DND-41 (cell line): Measurements from ENCODE around the gene SMARCD1.

ENCODE experiments used
- ATAC-seq: fragments of 200-7000 bp; cut with Tn5 transposase; 3 replicates; pipeline ENCODE4 v1.9.1; 2021; ENCODE audit warnings: low read depth; ENCODE audit not compliant: insufficient read depth
- DNase-seq: peaks from one replicate; pipeline ENCODE4 v3.0.0-alpha.2; 2020
- H2AFZ ChIP-seq: 2 replicates; pipeline ENCODE4 v1.6.0; 2012; ENCODE audit warnings: low read depth, low read length
- H3K27ac ChIP-seq: 2 replicates; pipeline ENCODE4 v1.5.1; 2012; ENCODE audit warnings: low read length, inconsistent platforms
- H3K27me3 ChIP-seq: fragments of 200-600 bp; sonication (generic); 2 replicates; pipeline ENCODE4 v1.6.0; 2012; ENCODE audit warnings: low read length, mild to moderate bottlenecking, inconsistent platforms; ENCODE audit not compliant: insufficient read depth, poor library complexity
- H3K36me3 ChIP-seq: 2 replicates; pipeline ENCODE4 v1.5.1; 2012; ENCODE audit warnings: low read length, inconsistent platforms; ENCODE audit not compliant: insufficient read depth
- H3K4me1 ChIP-seq: 2 replicates; pipeline ENCODE4 v1.5.1; 2012; ENCODE audit warnings: mild to moderate bottlenecking, low read length; ENCODE audit not compliant: insufficient read depth
- H3K4me2 ChIP-seq: 2 replicates; pipeline ENCODE4 v1.6.0; 2012; ENCODE audit warnings: mild to moderate bottlenecking, moderate library complexity, low read length, inconsistent platforms; ENCODE audit not compliant: insufficient read depth
- H3K4me3 ChIP-seq, 2 experiments: fragments of 200-600 bp in 1 of 2; shearing (Covaris generic) in 1 of 2; 2 replicates each; pipeline ENCODE4 v1.5.1; 2012 to 2016; ENCODE audit warnings: inconsistent platforms in 2 of 2, low read length in 2 of 2, mild to moderate bottlenecking in 2 of 2, low read depth in 1 of 2, moderate library complexity in 1 of 2
- H3K79me2 ChIP-seq: 2 replicates; pipeline ENCODE4 v1.6.0; 2012; ENCODE audit warnings: low read length, inconsistent platforms; ENCODE audit not compliant: insufficient read depth
- H3K9ac ChIP-seq: 2 replicates; pipeline ENCODE4 v1.6.0; 2012; ENCODE audit warnings: low read depth, mild to moderate bottlenecking, inconsistent platforms, low read length, moderate library complexity
- H3K9me3 ChIP-seq: 2 replicates; pipeline ENCODE4 v1.5.1; 2012; ENCODE audit warnings: low read length, moderate library complexity, mild to moderate bottlenecking, inconsistent platforms; ENCODE audit not compliant: insufficient read depth, severe bottlenecking
- H4K20me1 ChIP-seq: 2 replicates; pipeline ENCODE4 v1.6.0; 2012; ENCODE audit warnings: low read length; ENCODE audit not compliant: insufficient read depth
- EZH2 ChIP-seq: IDR thresholded peaks from 3 replicates; pipeline ENCODE4 v1.6.1; 2012; ENCODE audit warnings: borderline replicate concordance, low read depth, mild to moderate bottlenecking, moderate library complexity, low read length, inconsistent platforms; ENCODE audit not compliant: severe bottlenecking
- TF ChIP-seq, protein P1 (sequence below): IDR thresholded peaks from 2 replicates; pipeline ENCODE4 v1.5.1; 2012; ENCODE audit warnings: borderline replicate concordance, low read length, moderate library complexity, mild to moderate bottlenecking; ENCODE audit not compliant: poor library complexity, severe bottlenecking; ENCODE audit errors: extremely low read depth

Gene SMARCD1

DNA sequence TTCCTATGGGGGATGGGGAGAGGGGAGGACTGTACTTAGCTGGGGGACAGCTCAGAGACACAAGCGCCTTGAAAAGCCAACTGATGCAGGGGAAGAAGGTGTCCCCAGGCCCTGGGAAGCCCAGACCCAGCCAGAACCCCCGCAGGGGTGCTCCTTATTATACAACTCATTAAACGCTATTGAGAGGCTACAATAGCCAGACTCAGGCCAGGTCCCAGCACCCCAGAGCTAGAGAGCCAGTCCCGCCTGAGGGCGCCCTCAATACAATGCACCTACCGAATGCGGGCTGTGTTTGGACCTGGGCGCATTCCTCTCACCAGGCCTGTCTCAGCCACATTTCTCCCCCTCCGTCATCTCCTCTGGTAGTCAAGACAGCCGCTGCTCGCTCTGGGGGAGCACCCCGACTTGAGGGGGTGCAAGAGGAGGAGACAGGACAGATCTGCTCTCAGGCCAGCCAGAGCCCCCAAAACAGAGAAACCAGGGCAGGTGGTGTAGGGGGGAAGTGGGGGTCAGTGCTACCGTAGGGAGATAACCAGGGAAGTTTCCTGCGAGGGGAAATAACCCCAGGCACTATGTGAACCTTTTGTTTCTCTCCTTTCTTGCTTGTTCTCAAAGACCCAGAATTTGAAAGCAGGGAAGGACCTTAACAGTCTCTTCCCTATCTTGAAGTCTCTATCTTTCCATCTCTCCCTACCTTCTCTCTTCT, 33.9 kb upstream of the SMARCD1 start:
- H3K4me2 ChIP-seq = no peak overlapping the region
- no peaks in the 10 kb centered on the region for H3K9me3 ChIP-seq
- H3K9ac ChIP-seq = no peak overlapping the region
- H3K79me2 ChIP-seq = no peaks in the 10 kb centered on the region
- no peak for ATAC-seq
- 0 out of 2 replicates have a peak, but pooled peaks cover under 1% of the 10 kb centered on the region for H4K20me1 ChIP-seq
- TF ChIP-seq, protein P1, sequence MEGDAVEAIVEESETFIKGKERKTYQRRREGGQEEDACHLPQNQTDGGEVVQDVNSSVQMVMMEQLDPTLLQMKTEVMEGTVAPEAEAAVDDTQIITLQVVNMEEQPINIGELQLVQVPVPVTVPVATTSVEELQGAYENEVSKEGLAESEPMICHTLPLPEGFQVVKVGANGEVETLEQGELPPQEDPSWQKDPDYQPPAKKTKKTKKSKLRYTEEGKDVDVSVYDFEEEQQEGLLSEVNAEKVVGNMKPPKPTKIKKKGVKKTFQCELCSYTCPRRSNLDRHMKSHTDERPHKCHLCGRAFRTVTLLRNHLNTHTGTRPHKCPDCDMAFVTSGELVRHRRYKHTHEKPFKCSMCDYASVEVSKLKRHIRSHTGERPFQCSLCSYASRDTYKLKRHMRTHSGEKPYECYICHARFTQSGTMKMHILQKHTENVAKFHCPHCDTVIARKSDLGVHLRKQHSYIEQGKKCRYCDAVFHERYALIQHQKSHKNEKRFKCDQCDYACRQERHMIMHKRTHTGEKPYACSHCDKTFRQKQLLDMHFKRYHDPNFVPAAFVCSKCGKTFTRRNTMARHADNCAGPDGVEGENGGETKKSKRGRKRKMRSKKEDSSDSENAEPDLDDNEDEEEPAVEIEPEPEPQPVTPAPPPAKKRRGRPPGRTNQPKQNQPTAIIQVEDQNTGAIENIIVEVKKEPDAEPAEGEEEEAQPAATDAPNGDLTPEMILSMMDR = no peak
- TF ChIP-seq EZH2 = no peak
- no peak overlapping the region for H3K27ac ChIP-seq
- no peak for DNase-seq
- H2AFZ ChIP-seq = no peak overlapping the region
- H3K4me1 ChIP-seq = peaks cover 7% of the 10 kb centered on the region
- no peak overlapping the region for H3K4me3 ChIP-seq
- no peaks in the 10 kb centered on the region for H3K36me3 ChIP-seq
- peaks cover 22% of the 10 kb centered on the region for H3K27me3 ChIP-seq

DNA sequence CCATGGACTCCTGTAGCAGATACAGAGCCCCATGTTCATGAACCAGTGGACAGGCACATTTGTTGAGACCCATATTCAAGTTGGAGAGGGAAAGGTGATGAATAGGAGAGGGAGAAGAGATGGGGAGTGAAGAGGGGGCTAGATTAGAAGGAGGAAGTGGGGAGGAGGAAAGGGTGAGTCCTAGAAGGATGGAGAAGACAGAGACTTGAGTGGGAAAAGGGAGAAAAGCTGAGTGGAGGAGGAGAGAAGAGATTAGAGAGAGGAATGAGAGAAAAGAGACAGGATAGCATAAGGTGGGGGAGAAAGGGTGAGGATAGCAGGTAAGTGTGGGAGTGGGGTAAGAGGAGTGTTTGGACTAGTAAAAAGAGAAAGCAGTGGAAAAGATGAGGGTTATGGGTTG, 32.6 kb upstream of the SMARCD1 start:
- peaks cover 8% of the 10 kb centered on the region; the same call in 1 of the 2 replicates for H4K20me1 ChIP-seq
- no peak overlapping the region for H3K4me2 ChIP-seq
- no peak overlapping the region for H3K4me3 ChIP-seq
- no peaks in the 10 kb centered on the region for H3K9me3 ChIP-seq
- no peak for DNase-seq
- H3K79me2 ChIP-seq = no peaks in the 10 kb centered on the region
- H3K27me3 ChIP-seq = peaks cover 35% of the 10 kb centered on the region
- H3K4me1 ChIP-seq = peaks cover 17% of the 10 kb centered on the region
- H2AFZ ChIP-seq = no peak overlapping the region
- H3K9ac ChIP-seq = no peak overlapping the region
- no peak for ATAC-seq
- H3K36me3 ChIP-seq = no peaks in the 10 kb centered on the region
- no peak overlapping the region for H3K27ac ChIP-seq
- TF ChIP-seq, protein P1 = no peak
- TF ChIP-seq EZH2 = no peak

DNA sequence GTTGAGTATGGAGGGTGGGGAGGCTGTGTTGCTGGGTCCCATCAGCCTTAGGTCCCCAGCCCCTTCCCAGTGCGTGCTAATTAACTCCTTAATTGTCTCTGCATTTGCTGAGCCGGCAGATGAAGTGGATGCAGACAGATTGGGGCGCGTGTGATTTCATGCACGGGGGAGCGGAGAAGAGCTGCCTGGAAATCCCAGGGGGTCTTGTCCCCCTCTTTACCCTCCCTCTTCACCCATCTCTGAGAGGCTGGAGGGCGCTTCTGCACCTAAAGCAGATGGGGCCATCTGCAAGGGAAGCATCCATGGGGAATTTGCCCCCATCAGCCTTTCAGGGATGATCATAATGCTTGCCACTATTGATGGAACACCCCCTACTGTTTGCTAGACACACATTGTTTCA, 32.2 kb upstream of the SMARCD1 start:
- Histone ChIP-seq H3K36me3 (no peaks in the 10 kb centered on the region), H3K79me2 (no peaks in the 10 kb centered on the region), H2AFZ (no peak overlapping the region), H3K4me3 (no peak overlapping the region), H3K27me3 (peaks cover 39% of the 10 kb centered on the region), H3K9me3 (no peaks in the 10 kb centered on the region), H3K27ac (no peak overlapping the region), H3K4me1 (peaks cover 17% of the 10 kb centered on the region), H3K9ac (no peak overlapping the region), H3K4me2 (no peak overlapping the region), H4K20me1 (peaks cover 8% of the 10 kb centered on the region; the same call in 1 of the 2 replicates)
- ATAC-seq = no peak
- no peak for TF ChIP-seq EZH2
- TF ChIP-seq, protein P1 = no peak
- no peak for DNase-seq
